Prostate gland (tissue), 2 donors: ENCODE results near the gene ATP13A1. TPM values are rescaled to one million over a fixed set of nuclear protein-coding genes. Genes with fewer than 3 reads are reported as not detected.

Source experiments
- DNase-seq: peaks from one replicate; pipeline ENCODE4 v3.0.0-alpha.2; 2019; ENCODE audit warnings: low spot score
- H3K27ac ChIP-seq, 2 donors: fragments of 200-600 bp; sonication (generic); 2 replicates each; pipeline ENCODE4 v1.5.1; 2017 to 2019
- H3K27me3 ChIP-seq: fragments of 200-600 bp; sonication (generic); replicated peaks from 2 replicates; pipeline ENCODE4 v1.5.1; 2019; ENCODE audit not compliant: insufficient read depth
- H3K36me3 ChIP-seq, 2 donors: fragments of 200-600 bp; sonication (generic); 1 replicate in 1 of 2; 2 replicates in 1 of 2; pipeline versions ENCODE4 v1.5.1 to v1.8.1; 2017 to 2019
- H3K4me1 ChIP-seq: fragments of 200-600 bp; sonication (generic); replicated peaks from 2 replicates; pipeline ENCODE4 v1.5.1; 2019
- H3K4me3 ChIP-seq, 2 donors: fragments of 200-600 bp; sonication (generic); 2 replicates each; pipeline ENCODE4 v1.5.1; 2017 to 2019
- H3K9me3 ChIP-seq: fragments of 200-600 bp; sonication (generic); 2 replicates; pipeline ENCODE4 v1.5.1; 2017
- POLR2A ChIP-seq: fragments of 450-650 bp; IDR thresholded peaks from one replicate; pipeline ENCODE4 v1.6.1; 2016; ENCODE audit warnings: antibody characterized with exemption, mild to moderate bottlenecking
- POLR2AphosphoS5 ChIP-seq: sonication (generic); formaldehyde crosslinking; IDR thresholded peaks from one replicate; pipeline ENCODE4 v1.6.1; 2017; ENCODE audit warnings: antibody characterized with exemption
- WGBS: methylation state at CpG from one replicate; pipeline ENCODE4 v1.1.5; 2018; 5-methylcytosine and 5-hydroxymethylcytosine counted together
- intact Hi-C: fragments of 100-400 bp; cut with DNase I; formaldehyde crosslinking; loops from one replicate; pipeline ENCODE4 v1.14.2; 2022
- total RNA-seq, 2 donors: library from RNA; depleted of rRNA; stranded (reverse); fragments of >200 nt; gene quantifications; one replicate each; pipeline ENCODE4 v1.1.0, GENCODE V29; 2016
- TF ChIP-seq, protein P1 (sequence below), 4 experiments: fragments of 200-600 bp in 2 of 4; fragments of 450-650 bp in 2 of 4; sonication (generic) in 2 of 4; IDR thresholded peaks; 1 replicate in 3 of 4; 2 replicates in 1 of 4; pipeline ENCODE4 v1.5.1; 2016 to 2019; ENCODE audit warnings: antibody characterized with exemption in 4 of 4, mild to moderate bottlenecking in 2 of 4, moderate library complexity in 2 of 4

Gene ATP13A1
- total RNA-seq, 2 donors from 2014 or later, result 227 to 315 TPM

- H3K27ac ChIP-seq, result no peak overlapping the region
- 81% methylated on average over 8 of the region's 8 CpGs for WGBS
- intact Hi-C loops, result no loop called here
- no peak for DNase-seq
- TF ChIP-seq POLR2AphosphoS5 (no peak), POLR2A (no peak)
- TF ChIP-seq, protein P1, sequence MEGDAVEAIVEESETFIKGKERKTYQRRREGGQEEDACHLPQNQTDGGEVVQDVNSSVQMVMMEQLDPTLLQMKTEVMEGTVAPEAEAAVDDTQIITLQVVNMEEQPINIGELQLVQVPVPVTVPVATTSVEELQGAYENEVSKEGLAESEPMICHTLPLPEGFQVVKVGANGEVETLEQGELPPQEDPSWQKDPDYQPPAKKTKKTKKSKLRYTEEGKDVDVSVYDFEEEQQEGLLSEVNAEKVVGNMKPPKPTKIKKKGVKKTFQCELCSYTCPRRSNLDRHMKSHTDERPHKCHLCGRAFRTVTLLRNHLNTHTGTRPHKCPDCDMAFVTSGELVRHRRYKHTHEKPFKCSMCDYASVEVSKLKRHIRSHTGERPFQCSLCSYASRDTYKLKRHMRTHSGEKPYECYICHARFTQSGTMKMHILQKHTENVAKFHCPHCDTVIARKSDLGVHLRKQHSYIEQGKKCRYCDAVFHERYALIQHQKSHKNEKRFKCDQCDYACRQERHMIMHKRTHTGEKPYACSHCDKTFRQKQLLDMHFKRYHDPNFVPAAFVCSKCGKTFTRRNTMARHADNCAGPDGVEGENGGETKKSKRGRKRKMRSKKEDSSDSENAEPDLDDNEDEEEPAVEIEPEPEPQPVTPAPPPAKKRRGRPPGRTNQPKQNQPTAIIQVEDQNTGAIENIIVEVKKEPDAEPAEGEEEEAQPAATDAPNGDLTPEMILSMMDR (IDR thresholded peaks at IDR 0.05), result no peak
- H3K9me3 ChIP-seq, result no peaks in the 10 kb centered on the region
- H3K27me3 ChIP-seq, result no peaks in the 10 kb centered on the region
- peak overlapping the region; percentile 85 to 98 for H3K4me3 ChIP-seq
- H3K4me1 ChIP-seq, result peaks cover 12% of the 10 kb centered on the region
- H3K36me3 ChIP-seq, result peaks cover 7 to 10% of the 10 kb centered on the region in 2 donors
Measured at GRCh38 chr19:19662344-19662743, 1.1 kb downstream of the ATP13A1 start.

DNA sequence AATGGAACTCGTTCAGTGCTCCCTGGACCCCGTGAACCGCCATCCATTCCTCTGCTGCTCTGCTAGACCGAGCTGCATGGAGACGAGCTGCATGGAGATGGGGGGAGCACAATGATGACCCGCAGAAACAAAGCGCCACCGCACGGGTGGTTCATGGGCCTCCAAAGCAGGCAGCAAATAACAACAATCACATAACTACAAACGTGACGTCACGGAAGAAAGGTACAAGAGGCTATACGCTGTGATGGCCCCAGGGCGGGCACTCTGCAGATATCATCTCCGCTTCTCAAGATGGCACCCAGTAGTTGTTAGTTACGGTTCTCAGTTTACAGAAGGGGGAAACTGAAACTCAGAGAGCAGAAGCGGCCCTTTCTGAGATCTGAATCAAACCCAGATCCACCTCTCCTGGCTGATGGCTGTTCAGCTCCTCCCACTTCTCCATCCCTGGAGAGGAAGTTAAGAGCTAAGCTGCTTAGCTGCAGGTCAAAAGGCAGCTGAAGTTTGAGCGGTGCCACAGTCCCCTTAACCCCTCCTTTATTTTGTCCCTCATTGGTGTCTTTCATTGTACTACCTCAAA is 1.7 kb downstream of the ATP13A1 start:
- 68% methylated on average over 18 of the region's 18 CpGs for WGBS
- TF ChIP-seq POLR2A (no peak), POLR2AphosphoS5 (no peak)
- TF ChIP-seq, protein P1 (IDR thresholded peaks at IDR 0.05), result no peak
- intact Hi-C loops, result no loop called here
- Histone ChIP-seq H3K27me3 (no peaks in the 10 kb centered on the region), H3K4me1 (peaks cover 12% of the 10 kb centered on the region), H3K9me3 (no peaks in the 10 kb centered on the region), H3K27ac (no peak overlapping the region), H3K36me3 (peaks cover 7 to 16% of the 10 kb centered on the region in 2 donors), H3K4me3 (no peak overlapping the region)
- no peak for DNase-seq

GRCh38 chr19:19661141-19661674 is 2.3 kb downstream of the ATP13A1 start:
- H3K4me3 ChIP-seq, result no peak overlapping the region
- H3K27me3 ChIP-seq, result no peaks in the 10 kb centered on the region
- peaks cover 12 to 19% of the 10 kb centered on the region in 2 donors for H3K36me3 ChIP-seq
- no peak for DNase-seq
- TF ChIP-seq, protein P1 (IDR thresholded peaks at IDR 0.05), result no peak
- TF ChIP-seq POLR2A (no peak), POLR2AphosphoS5 (no peak)
- intact Hi-C loops, result no loop called here
- H3K27ac ChIP-seq, result no peak overlapping the region
- H3K9me3 ChIP-seq, result no peaks in the 10 kb centered on the region
- H3K4me1 ChIP-seq, result peaks cover 12% of the 10 kb centered on the region
- 82% methylated on average over 10 of the region's 10 CpGs for WGBS

DNA sequence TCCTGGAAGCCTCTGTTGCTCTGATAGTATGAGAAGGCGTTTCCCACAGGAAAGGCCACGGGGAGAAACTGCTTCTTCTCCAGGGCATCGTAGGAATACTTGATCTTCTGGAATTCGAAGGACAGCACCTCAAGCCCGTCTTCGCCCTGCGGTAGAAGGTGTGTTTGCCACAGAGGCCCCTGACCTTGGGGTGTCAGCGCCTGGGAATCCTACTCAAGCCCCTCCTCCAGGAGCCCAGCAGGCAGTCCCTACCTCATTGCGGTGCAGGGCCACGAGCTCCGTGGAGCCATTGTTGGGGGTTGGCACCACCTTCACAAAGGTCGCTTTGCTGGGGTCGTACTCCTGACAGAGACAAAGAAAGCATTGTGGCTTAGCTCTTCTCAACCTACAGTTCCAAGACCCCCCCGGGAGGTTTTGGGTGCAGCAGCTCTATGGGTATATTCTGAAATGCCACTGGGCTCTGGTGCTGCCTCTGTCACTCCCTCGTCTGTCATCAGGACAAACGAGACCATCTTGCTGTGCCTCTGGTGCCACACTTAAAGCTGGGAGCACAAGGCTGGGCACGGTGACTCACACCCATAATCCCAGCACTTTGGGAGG is 3.7 kb downstream of the ATP13A1 start:
- WGBS, result 88% methylated on average over 17 of the region's 17 CpGs
- no peak for TF ChIP-seq POLR2A
- TF ChIP-seq, protein P1 (IDR thresholded peaks at IDR 0.05), result no peak
- no peak for TF ChIP-seq POLR2AphosphoS5
- H3K9me3 ChIP-seq, result no peaks in the 10 kb centered on the region
- H3K27ac ChIP-seq, result no peak overlapping the region
- no peak for DNase-seq
- intact Hi-C loops, result no loop called here
- H3K36me3 ChIP-seq, result peaks cover 23 to 31% of the 10 kb centered on the region in 2 donors
- no peak overlapping the region for H3K4me3 ChIP-seq
- H3K4me1 ChIP-seq, result peaks cover 12% of the 10 kb centered on the region
- no peaks in the 10 kb centered on the region for H3K27me3 ChIP-seq

DNA sequence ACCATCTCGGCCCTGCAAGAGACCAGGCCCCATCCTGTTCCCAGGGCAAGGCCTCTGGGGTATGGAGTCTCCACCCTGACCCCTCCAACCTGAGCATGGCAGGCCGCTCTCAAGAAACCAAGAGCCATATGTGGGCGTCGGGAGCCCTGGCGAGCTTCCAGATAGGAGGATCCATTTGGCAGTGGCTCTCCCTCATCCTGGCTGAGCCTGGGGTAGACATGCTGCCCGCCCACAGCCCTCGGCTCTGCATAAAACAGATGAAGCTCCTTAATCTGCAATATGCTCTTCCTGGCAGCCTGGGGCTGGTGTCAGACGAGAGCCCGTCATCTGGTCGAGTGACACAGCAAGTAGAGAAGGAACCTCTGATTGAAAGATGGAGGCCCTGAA is 6.1 kb downstream of the ATP13A1 start:
- peaks cover 36 to 49% of the 10 kb centered on the region in 2 donors for H3K36me3 ChIP-seq
- 64% methylated on average over 9 of the region's 10 CpGs for WGBS
- no peak for DNase-seq

More for the DNA sequence above, 6.1 kb downstream of the ATP13A1 start:
- Histone ChIP-seq H3K27me3 (no peaks in the 10 kb centered on the region), H3K4me1 (peaks cover 6% of the 10 kb centered on the region), H3K9me3 (no peaks in the 10 kb centered on the region), H3K4me3 (no peak overlapping the region), H3K27ac (no peak overlapping the region)
- TF ChIP-seq POLR2A, result no peak
- TF ChIP-seq, protein P1 (IDR thresholded peaks at IDR 0.05), result no peak
- TF ChIP-seq POLR2AphosphoS5, result no peak
- intact Hi-C loops, result no loop called here
